Gastrocnemius medialis (tissue), 4 donors: ENCODE results near the gene ZNF69.

ENCODE experiments used
- POLR2A ChIP-seq, 2 donors: fragments of 450-650 bp; IDR thresholded peaks; one replicate each; pipeline ENCODE4 v1.6.1; 2017; ENCODE audit warnings: antibody characterized with exemption in 2 of 2, mild to moderate bottlenecking in 2 of 2, moderate library complexity in 2 of 2
- TF ChIP-seq, protein P1 (sequence below), 5 experiments: fragments of 450-650 bp in 3 of 5; fragments of 200-600 bp in 2 of 5; sonication (generic) in 2 of 5; IDR thresholded peaks in 4 of 5; conservative IDR thresholded peaks in 1 of 5; 1 replicate in 4 of 5; 2 replicates in 1 of 5; pipeline ENCODE4 v1.5.1; 2016 to 2019; ENCODE audit warnings: antibody characterized with exemption in 5 of 5, mild to moderate bottlenecking in 3 of 5, moderate library complexity in 3 of 5

DNA sequence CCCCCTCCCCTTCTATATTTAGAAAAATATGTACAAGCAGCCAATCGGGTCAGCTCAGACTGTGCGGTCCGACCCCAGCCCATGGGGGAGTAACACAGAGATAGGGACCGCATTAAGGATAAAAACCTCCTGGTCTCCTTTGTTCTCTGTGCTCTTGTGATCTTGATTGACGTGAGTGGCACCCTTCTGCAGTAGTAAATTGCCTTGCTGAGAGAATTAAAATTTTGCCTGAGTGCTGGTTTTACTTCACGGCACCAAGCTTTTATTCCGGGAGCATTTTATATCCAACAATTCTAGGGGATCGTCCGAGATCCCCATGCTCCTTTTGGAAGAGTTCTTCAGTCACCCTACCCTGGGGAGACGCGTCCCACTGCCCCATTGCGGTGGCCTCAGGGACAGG is 7.0 kb upstream of the ZNF69 start:
- TF ChIP-seq, protein P1, sequence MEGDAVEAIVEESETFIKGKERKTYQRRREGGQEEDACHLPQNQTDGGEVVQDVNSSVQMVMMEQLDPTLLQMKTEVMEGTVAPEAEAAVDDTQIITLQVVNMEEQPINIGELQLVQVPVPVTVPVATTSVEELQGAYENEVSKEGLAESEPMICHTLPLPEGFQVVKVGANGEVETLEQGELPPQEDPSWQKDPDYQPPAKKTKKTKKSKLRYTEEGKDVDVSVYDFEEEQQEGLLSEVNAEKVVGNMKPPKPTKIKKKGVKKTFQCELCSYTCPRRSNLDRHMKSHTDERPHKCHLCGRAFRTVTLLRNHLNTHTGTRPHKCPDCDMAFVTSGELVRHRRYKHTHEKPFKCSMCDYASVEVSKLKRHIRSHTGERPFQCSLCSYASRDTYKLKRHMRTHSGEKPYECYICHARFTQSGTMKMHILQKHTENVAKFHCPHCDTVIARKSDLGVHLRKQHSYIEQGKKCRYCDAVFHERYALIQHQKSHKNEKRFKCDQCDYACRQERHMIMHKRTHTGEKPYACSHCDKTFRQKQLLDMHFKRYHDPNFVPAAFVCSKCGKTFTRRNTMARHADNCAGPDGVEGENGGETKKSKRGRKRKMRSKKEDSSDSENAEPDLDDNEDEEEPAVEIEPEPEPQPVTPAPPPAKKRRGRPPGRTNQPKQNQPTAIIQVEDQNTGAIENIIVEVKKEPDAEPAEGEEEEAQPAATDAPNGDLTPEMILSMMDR (IDR thresholded peaks at IDR 0.05 in 4 of 5, conservative IDR thresholded peaks at IDR 0.05 in 1 of 5): no peak
- no peak for TF ChIP-seq POLR2A (IDR thresholded peaks at IDR 0.05)
